NCI-H1417 treated with DMSO at 0.1 percent for 48 hours (cell line): ENCODE results near the gene ESR1.
"Not testable (repeated sequence)": the region's sequence is repeated elsewhere in the genome, so short reads cannot be mapped to it uniquely, and the experiment has no call there.

Source experiments
- DNase-seq: peaks from one replicate; lab custom pipeline; 2025; lab: John Stamatoyannopoulos, UW

ESR1 gene

GRCh38 chr6:152054441-152054840 lies 247.0 kb downstream of the ESR1 start:
- no peak for DNase-seq

GRCh38 chr6:152055517-152055916 lies 248.0 kb downstream of the ESR1 start:
- DNase-seq: no peak

- no peak for DNase-seq
Observed at GRCh38 chr6:152057832-152058498, 250.5 kb downstream of the ESR1 start.

- no peak for DNase-seq
Observed at GRCh38 chr6:152059909-152060308, 252.4 kb downstream of the ESR1 start.

- DNase-seq: no peak
Observed at GRCh38 chr6:152062476-152062875, 255.0 kb downstream of the ESR1 start.

GRCh38 chr6:152063170-152063921 lies 255.9 kb downstream of the ESR1 start:
- no peak for DNase-seq

GRCh38 chr6:152068622-152069261 lies 261.3 kb downstream of the ESR1 start:
- DNase-seq: no peak

- no peak for DNase-seq
Observed at GRCh38 chr6:152070556-152070955, 263.1 kb downstream of the ESR1 start.

GRCh38 chr6:152071318-152071717 lies 263.8 kb downstream of the ESR1 start:
- DNase-seq: no peak

GRCh38 chr6:152071843-152072242 lies 264.4 kb downstream of the ESR1 start:
- no peak for DNase-seq

- not testable (repeated sequence) for DNase-seq
Observed at GRCh38 chr6:152076242-152076641, 268.8 kb downstream of the ESR1 start.

GRCh38 chr6:152078001-152078400 lies 270.5 kb downstream of the ESR1 start:
- DNase-seq: no peak

GRCh38 chr6:152078804-152079203 lies 271.3 kb downstream of the ESR1 start:
- DNase-seq: no peak

GRCh38 chr6:152085451-152085921 lies 278.0 kb downstream of the ESR1 start:
- no peak for DNase-seq

GRCh38 chr6:152086223-152086873 lies 278.9 kb downstream of the ESR1 start:
- no peak for DNase-seq

- no peak for DNase-seq
Observed at GRCh38 chr6:152087096-152087495, 279.6 kb downstream of the ESR1 start.

- DNase-seq: no peak
Observed at GRCh38 chr6:152087701-152088100, 280.2 kb downstream of the ESR1 start.

GRCh38 chr6:152089992-152090391 lies 282.5 kb downstream of the ESR1 start:
- DNase-seq: no peak

- no peak for DNase-seq
Observed at GRCh38 chr6:152091201-152091600, 283.7 kb downstream of the ESR1 start.

- no peak for DNase-seq
Observed at GRCh38 chr6:152091851-152092341, 284.4 kb downstream of the ESR1 start.

GRCh38 chr6:152093711-152094110 lies 286.2 kb downstream of the ESR1 start:
- no peak for DNase-seq

GRCh38 chr6:152094276-152094675 lies 286.8 kb downstream of the ESR1 start:
- no peak for DNase-seq
